Heart left ventricle (tissue), 16 donors: Measurements from ENCODE around the gene SDR9C7. TPM values are rescaled to one million over a fixed set of nuclear protein-coding genes. Genes with fewer than 3 reads are reported as not detected.
A peak's percentile ranks its signal among the peaks of the same experiment; 100 is the strongest.
"Not testable (repeated sequence)": the region's sequence is repeated elsewhere in the genome, so short reads cannot be mapped to it uniquely, and the experiment has no call there.

ENCODE experiments used
- ATAC-seq, 4 donors: fragments of 200-7000 bp; cut with Tn5 transposase; one replicate each; pipeline ENCODE4 v1.9.1; 2020 to 2022; ENCODE audit warnings: moderate library complexity in 4 of 4, mild to moderate bottlenecking in 3 of 4, moderate number of reproducible peaks in 1 of 4
- DNase-seq, 5 donors: peaks; one replicate each; pipeline ENCODE4 v3.0.0-alpha.2; 2020
- H3K27ac ChIP-seq, 12 donors: fragments of 200-600 bp; sonication (generic) in 4 of 12; one replicate each; pipeline versions ENCODE4 v1.5.0 to v1.8.0; 2016 to 2022; ENCODE audit warnings: mild to moderate bottlenecking in 2 of 12
- H3K27me3 ChIP-seq, 9 donors: fragments of 200-600 bp; sonication (generic) in 2 of 9; one replicate each; pipeline versions ENCODE4 v1.5.1 to v1.8.0; 2016 to 2022; ENCODE audit warnings: mild to moderate bottlenecking in 3 of 9
- H3K36me3 ChIP-seq, 9 donors: fragments of 200-600 bp; sonication (generic) in 2 of 9; one replicate each; pipeline versions ENCODE4 v1.5.0 to v1.8.0; 2018 to 2022; ENCODE audit warnings: mild to moderate bottlenecking in 2 of 9
- H3K4me1 ChIP-seq, 12 donors: fragments of 200-600 bp; sonication (generic) in 4 of 12; one replicate each; pipeline versions ENCODE4 v1.5.0 to v1.8.0; 2016 to 2022; ENCODE audit warnings: mild to moderate bottlenecking in 3 of 12
- H3K4me3 ChIP-seq, 12 donors: fragments of 200-600 bp; sonication (generic) in 4 of 12; one replicate each; pipeline versions ENCODE4 v1.5.0 to v1.8.0; 2017 to 2022; ENCODE audit warnings: mild to moderate bottlenecking in 9 of 12, moderate library complexity in 4 of 12
- H3K9me3 ChIP-seq, 12 donors: fragments of 200-600 bp; sonication (generic) in 4 of 12; one replicate each; pipeline versions ENCODE4 v1.5.0 to v1.8.0; 2016 to 2022; ENCODE audit warnings: mild to moderate bottlenecking in 1 of 12
- CTCF ChIP-seq, 12 donors: fragments of 200-600 bp; sonication (generic) in 4 of 12; IDR thresholded peaks; one replicate each; pipeline versions ENCODE4 v1.5.0 to v1.8.0; 2018 to 2022; ENCODE audit warnings: antibody characterized with exemption in 12 of 12, mild to moderate bottlenecking in 5 of 12
- POLR2A ChIP-seq, 2 donors: fragments of 450-650 bp; IDR thresholded peaks; one replicate each; pipeline ENCODE4 v1.6.1; 2017; ENCODE audit warnings: antibody characterized with exemption in 2 of 2, mild to moderate bottlenecking in 2 of 2, moderate library complexity in 2 of 2
- WGBS, 4 donors: extraction: QIAGEN DNeasy Blood & Tissue Kit in 2 of 4; methylation state at CpG; one replicate each; pipeline versions ENCODE4 v1.1.5 to v1.1.7; 2013 to 2018; 5-methylcytosine and 5-hydroxymethylcytosine counted together
- intact Hi-C, 10 donors: fragments of 100-400 bp; cut with DNase I; formaldehyde crosslinking; loops; one replicate each; pipeline versions ENCODE4 v1.11.1 to v1.14.2; 2022
- polyA plus RNA-seq, 2 donors: library from polyadenylated mRNA; stranded (reverse); fragments of 200-250 nt; gene quantifications; one replicate each; pipeline ENCODE4 v1.2.3, GENCODE V29; 2013
- total RNA-seq, 9 donors: library from RNA; depleted of rRNA in 2 of 9; stranded (reverse); fragments of >200 nt in 2 of 9; fragmentation: NEBNext Ultra II Directional in 3 of 9; extraction: Animal tissue kit (Norgen Biotek cat#: 25700) in 3 of 9; gene quantifications; one replicate each; pipeline versions ENCODE4 v1.1.0 to v1.2.4, GENCODE V29; 2016 to 2023
- donor health status: ischemic (EF 13 %, LVEDD 7.1; RV severe dilation, severe dysfunction).
- donor health status: healthy with polysubstance abuse.
- donor health status: DM: no; HTN: yes; CAD: no.
- donor health status: DM: no; HTN: no; CAD: no.
- donor health status: ischemic (EF 25% LVEDD 6.9; RV normal size, moderate dysfunction).
- donor health status: ischemic (EF 25% LVEDD 5.7; RV mildly dilated, moderate dysfunction).
- donor health status: healthy.
- donor health status: DM: yes; HTN: yes; CAD: no.
- donor health status: ischemic (EF 35%, LVEDD 5.7; RV mildly dilated, moderate dysfunction).
- donor health status: nonischemic (EF 11% LVEDD 7.7; RV severe dilation, severe dysfunction).
- donor health status: DM: yes; HTN: yes; CAD: no.
- donor health status: PGD.
- donor health status: ischemic (EF 29% LVEDD 5.4; RV normal size, mild dysfunction).
- donor health status: nonischemic (EF 23%, LVEDD 6.1; RV moderate dilation, normal function).

Gene SDR9C7
- total and polyA plus RNA-seq, 11 donors = 0.12 to 0.27 (median 0.20) TPM; not detected in 8

DNA sequence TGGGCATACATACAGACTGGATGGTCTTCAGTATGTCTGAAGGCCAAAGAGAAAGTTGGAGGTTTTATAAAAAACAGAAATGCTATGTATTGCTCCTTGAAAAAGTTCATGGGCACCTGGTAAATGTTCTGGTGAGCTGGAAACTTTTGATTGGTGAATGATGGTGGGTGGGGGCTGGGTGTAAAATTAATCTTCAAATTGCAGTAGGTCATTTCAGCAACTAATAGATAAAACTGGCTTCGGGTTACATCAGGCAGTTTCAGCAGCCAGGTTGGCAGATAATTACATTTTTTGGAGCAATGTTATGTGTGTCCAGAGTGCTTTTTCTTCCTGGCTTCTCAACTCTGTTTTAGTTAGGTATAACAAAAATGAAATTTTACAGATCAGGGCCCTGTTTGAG is 35.3 kb downstream of the SDR9C7 start:
- Histone ChIP-seq H3K27ac (no peak overlapping the region), H3K36me3 (no peaks in the 10 kb centered on the region), H3K27me3 (no peaks in the 10 kb centered on the region), H3K4me1 (no peaks in the 10 kb centered on the region), H3K9me3 (peaks cover 4 to 43% (median 23%) of the 10 kb centered on the region in 12 donors), H3K4me3 (no peak overlapping the region)
- no peak for DNase-seq
- no peak for TF ChIP-seq CTCF (IDR thresholded peaks at IDR 0.05)
- no peak for TF ChIP-seq POLR2A (IDR thresholded peaks at IDR 0.05)
- 50 to 76% (median 69%) methylated on average over 1 of the region's 1 CpG for WGBS, 4 donors
- no peak for ATAC-seq
- intact Hi-C loops = no loop called here

DNA sequence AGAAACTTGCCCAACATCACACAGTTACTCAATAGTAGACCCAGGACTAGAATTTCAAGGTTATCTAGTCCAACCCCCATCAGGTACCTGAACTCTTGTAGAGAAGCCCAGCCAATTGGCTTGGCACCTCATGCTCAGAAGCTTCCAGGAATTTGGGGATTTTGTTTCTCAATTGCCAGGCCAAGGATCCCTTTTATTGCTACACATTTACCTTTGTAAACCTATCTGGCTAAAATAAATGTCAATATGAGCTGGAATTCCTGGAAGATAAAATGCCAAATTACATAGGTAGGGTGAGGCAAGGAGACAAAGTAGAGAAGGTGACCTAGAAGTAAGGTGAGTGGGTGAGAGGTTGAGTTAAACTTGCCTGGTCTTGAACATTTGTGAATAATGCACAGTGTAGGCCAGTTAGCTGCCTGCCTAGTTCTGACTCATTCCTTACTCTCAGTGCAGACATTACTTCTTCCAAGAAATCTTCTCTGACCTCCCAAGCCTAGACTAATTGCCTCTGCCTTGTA is 36.3 kb downstream of the SDR9C7 start:
- Histone ChIP-seq H3K4me1 (no peaks in the 10 kb centered on the region), H3K27ac (no peak overlapping the region), H3K36me3 (no peaks in the 10 kb centered on the region), H3K9me3 (peaks cover 4 to 39% (median 23%) of the 10 kb centered on the region in 12 donors), H3K4me3 (no peak overlapping the region), H3K27me3 (no peaks in the 10 kb centered on the region)
- DNase-seq (no peak), ATAC-seq (no peak)
- intact Hi-C loops = no loop called here
- TF ChIP-seq POLR2A (IDR thresholded peaks at IDR 0.05) (no peak), CTCF (IDR thresholded peaks at IDR 0.05) (no peak)

DNA sequence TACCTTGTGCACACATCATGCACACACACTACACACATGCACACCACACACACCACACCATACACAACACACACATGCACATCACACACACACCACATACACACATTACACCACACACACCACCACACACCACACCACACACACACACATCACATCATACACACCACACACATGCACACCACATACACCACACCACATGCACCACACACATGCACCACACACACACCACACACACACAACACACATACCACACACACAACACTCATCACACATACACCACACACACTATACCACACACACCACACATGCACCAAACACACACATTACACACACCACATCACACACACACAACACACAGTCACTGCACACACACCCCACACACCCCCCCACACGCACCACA is 38.1 kb downstream of the SDR9C7 start:
- 56 to 71% (median 68%) methylated on average over 1 of the region's 1 CpG for WGBS, 4 donors
- peaks cover 4 to 23% (median 15%) of the 10 kb centered on the region in 12 donors for H3K9me3 ChIP-seq
- no peaks in the 10 kb centered on the region for H3K36me3 ChIP-seq
- ATAC-seq = peak in 1 of 4 donors; percentile 36
- no peak for TF ChIP-seq POLR2A (IDR thresholded peaks at IDR 0.05)
- no peak for TF ChIP-seq CTCF (IDR thresholded peaks at IDR 0.05)
- no peak for DNase-seq
- H3K4me3 ChIP-seq = no peak overlapping the region
- intact Hi-C loops = no loop called here
- no peaks in the 10 kb centered on the region for H3K27me3 ChIP-seq
- no peak overlapping the region for H3K27ac ChIP-seq
- no peaks in the 10 kb centered on the region for H3K4me1 ChIP-seq

- Histone ChIP-seq H3K4me1 (no peaks in the 10 kb centered on the region), H3K27ac (no peak overlapping the region), H3K36me3 (no peaks in the 10 kb centered on the region), H3K27me3 (no peaks in the 10 kb centered on the region), H3K9me3 (peaks cover 0 to 10% (median 2%) of the 10 kb centered on the region in 12 donors), H3K4me3 (no peak overlapping the region)
- WGBS, 4 donors = 61 to 68% (median 61%) methylated on average over 5 of the region's 5 CpGs
- DNase-seq = no peak
- intact Hi-C loops = no loop called here
- no peak for TF ChIP-seq CTCF (IDR thresholded peaks at IDR 0.05)
- no peak for ATAC-seq
Observed at GRCh38 chr12:56894698-56895368, 39.4 kb downstream of the SDR9C7 start.

DNA sequence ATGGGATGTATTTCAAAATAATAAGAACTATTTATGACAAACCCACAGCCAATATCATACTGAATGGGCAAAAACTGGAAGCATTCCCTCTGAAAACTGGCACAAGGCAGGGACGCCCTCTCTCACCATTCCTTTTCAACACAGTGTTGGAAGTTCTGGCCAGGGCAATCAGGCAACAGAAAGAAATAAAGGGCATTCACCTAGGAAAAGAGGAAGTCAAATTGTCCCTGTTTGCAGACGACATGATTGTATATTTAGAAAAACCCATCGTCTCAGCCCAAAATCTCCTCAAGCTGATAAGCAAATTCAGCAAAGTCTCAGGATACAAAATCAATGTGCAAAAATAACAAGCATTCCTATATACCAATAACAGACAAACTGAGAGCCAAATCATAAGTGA is 42.3 kb downstream of the SDR9C7 start:
- H3K27ac ChIP-seq, H3K36me3 ChIP-seq, H3K4me3 ChIP-seq, H3K4me1 ChIP-seq, intact Hi-C loops, H3K9me3 ChIP-seq, H3K27me3 ChIP-seq, ATAC-seq, DNase-seq: not testable (repeated sequence)
- WGBS, 4 donors = 67 to 75% (median 69%) methylated on average over 3 of the region's 3 CpGs
